ENCODE measurements around the gene SNX6. TPM values are rescaled to one million over a fixed set of nuclear protein-coding genes. Genes with fewer than 3 reads are reported as not detected.

SNX6 gene
- total and polyA plus RNA-seq, 9 of the 15 experiments (the other 6 are each of a cell fraction or from before 2014, with no cell fraction given) = 34.6 to 111 (median 57.5) TPM

DNA sequence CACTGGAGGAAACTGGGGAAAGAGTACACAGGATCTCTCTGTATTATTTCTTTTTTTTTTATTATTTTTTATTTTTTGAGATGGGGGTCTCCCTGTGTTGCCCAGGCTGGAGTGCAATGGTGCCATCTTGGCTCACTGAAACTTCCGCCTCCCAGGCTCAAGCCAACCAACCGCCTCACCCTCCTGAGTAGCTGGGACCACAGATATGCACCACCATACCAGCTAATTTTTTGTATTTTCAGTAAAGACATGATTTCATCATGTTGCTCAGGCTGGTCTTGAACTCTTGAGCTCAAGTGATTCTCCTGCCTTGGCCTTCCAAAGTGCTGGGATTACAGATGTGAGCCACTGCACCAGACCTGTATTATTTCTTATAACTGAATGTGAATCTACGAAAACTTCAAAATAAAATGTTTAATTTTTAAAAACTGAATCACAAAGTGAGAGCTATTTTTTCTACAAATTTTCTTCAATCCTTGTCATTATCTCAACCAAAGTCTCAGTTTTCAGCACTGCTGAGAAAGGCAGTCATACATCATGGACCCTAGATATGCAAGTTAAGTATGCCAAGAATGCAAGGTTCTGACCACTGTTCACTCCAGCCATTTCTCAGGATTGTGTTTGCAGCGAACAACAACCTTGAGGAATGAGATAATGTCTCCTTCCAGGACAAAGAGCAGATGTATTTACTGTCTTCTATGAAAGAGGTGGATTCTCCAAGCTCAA is 92.8 kb downstream of the SNX6 start:
- H3K27me3 ChIP-seq (ENCODE audit: control insufficient read depth in 2 of 2, insufficient read depth in 2 of 2, low read length in 2 of 2) = no peaks in the 10 kb centered on the region
- H4K20me1 ChIP-seq (replicated peaks; ENCODE audit: control insufficient read depth, insufficient read depth, low read length) = 0 out of 2 replicates have a peak, but pooled peaks cover 3% of the 10 kb centered on the region
- ChIA-PET POLR2A (interaction anchor here (0.6 to 1.3 kb wide), 3 partner anchors 9 to 170 kb away, joined by 3 read pairs; no protein-coding TSS in a partner anchor), CTCF (ENCODE audit: low intra/inter-chr PET ratio) (no interaction called here)
- BruUV-seq (replicated peaks) = no TSS peak
- in situ Hi-C loops (cut with MboI) = no loop called here
- peak overlapping the region in 1 of 2 experiments; percentile 95; a peak in 3 of 4 replicates for H3K9ac ChIP-seq (ENCODE audit: insufficient read depth in 1 of 2, low read depth in 2 of 2, low read length in 2 of 2)
- H3K79me2 ChIP-seq (ENCODE audit: control insufficient read depth, insufficient read depth, low read length) = peaks cover 26% of the 10 kb centered on the region
- WGBS (ENCODE audit: insufficient coverage, low coverage, missing lambda C conversion rate) = 81% methylated on average over 4 of the region's 4 CpGs
- peak overlapping the region; percentile 85 for H3K4me2 ChIP-seq (ENCODE audit: insufficient read depth, low read length)
- H2AFZ ChIP-seq (ENCODE audit: low read depth, low read length) = no peak overlapping the region
- no peaks in the 10 kb centered on the region for H3K9me3 ChIP-seq (replicated peaks; ENCODE audit: control insufficient read depth, insufficient read depth, low read depth, low read length)
- 0 out of 2 replicates have a peak overlapping the region, but pooled peaks have one; percentile 90 for H3K4me3 ChIP-seq
- peaks cover 22% of the 10 kb centered on the region; the same call in 2 of the 3 replicates for H3K36me3 ChIP-seq (ENCODE audit: control insufficient read depth, insufficient read depth, low read length)
- TF ChIP-seq ZNF354B (CRISPR knock-in tag; IDR thresholded peaks at IDR 0.05) (no peak), ZNF217 (CRISPR knock-in tag; IDR thresholded peaks at IDR 0.05) (no peak), CBX2 (IDR thresholded peaks at IDR 0.05; ENCODE audit: insufficient read depth, low read length, poor library complexity, severe bottlenecking) (no peak), PCBP1 (IDR thresholded peaks at IDR 0.05; ENCODE audit: low read depth, low read length, poor library complexity, severe bottlenecking) (no peak), NBN (IDR thresholded peaks at IDR 0.05; ENCODE audit: low read depth) (no peak), SIRT6 (IDR thresholded peaks at IDR 0.05; ENCODE audit: low read depth, low read length) (no peak), MAFG (tag; conservative IDR thresholded peaks at IDR 0.05) (no peak), TBP (optimal IDR thresholded peaks at IDR 0.05; ENCODE audit: low read depth, low read length) (no peak)
- TF ChIP-seq, protein P1, sequence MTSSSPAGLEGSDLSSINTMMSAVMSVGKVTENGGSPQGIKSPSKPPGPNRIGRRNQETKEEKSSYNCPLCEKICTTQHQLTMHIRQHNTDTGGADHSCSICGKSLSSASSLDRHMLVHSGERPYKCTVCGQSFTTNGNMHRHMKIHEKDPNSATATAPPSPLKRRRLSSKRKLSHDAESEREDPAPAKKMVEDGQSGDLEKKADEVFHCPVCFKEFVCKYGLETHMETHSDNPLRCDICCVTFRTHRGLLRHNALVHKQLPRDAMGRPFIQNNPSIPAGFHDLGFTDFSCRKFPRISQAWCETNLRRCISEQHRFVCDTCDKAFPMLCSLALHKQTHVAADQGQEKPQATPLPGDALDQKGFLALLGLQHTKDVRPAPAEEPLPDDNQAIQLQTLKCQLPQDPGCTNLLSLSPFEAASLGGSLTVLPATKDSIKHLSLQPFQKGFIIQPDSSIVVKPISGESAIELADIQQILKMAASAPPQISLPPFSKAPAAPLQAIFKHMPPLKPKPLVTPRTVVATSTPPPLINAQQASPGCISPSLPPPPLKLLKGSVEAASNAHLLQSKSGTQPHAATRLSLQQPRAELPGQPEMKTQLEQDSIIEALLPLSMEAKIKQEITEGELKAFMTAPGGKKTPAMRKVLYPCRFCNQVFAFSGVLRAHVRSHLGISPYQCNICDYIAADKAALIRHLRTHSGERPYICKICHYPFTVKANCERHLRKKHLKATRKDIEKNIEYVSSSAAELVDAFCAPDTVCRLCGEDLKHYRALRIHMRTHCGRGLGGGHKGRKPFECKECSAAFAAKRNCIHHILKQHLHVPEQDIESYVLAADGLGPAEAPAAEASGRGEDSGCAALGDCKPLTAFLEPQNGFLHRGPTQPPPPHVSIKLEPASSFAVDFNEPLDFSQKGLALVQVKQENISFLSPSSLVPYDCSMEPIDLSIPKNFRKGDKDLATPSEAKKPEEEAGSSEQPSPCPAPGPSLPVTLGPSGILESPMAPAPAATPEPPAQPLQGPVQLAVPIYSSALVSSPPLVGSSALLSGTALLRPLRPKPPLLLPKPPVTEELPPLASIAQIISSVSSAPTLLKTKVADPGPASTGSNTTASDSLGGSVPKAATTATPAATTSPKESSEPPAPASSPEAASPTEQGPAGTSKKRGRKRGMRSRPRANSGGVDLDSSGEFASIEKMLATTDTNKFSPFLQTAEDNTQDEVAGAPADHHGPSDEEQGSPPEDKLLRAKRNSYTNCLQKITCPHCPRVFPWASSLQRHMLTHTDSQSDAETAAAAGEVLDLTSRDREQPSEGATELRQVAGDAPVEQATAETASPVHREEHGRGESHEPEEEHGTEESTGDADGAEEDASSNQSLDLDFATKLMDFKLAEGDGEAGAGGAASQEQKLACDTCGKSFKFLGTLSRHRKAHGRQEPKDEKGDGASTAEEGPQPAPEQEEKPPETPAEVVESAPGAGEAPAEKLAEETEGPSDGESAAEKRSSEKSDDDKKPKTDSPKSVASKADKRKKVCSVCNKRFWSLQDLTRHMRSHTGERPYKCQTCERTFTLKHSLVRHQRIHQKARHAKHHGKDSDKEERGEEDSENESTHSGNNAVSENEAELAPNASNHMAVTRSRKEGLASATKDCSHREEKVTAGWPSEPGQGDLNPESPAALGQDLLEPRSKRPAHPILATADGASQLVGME (CRISPR knock-in tag; IDR thresholded peaks at IDR 0.05) = no peak
- TF ChIP-seq, protein P2, sequence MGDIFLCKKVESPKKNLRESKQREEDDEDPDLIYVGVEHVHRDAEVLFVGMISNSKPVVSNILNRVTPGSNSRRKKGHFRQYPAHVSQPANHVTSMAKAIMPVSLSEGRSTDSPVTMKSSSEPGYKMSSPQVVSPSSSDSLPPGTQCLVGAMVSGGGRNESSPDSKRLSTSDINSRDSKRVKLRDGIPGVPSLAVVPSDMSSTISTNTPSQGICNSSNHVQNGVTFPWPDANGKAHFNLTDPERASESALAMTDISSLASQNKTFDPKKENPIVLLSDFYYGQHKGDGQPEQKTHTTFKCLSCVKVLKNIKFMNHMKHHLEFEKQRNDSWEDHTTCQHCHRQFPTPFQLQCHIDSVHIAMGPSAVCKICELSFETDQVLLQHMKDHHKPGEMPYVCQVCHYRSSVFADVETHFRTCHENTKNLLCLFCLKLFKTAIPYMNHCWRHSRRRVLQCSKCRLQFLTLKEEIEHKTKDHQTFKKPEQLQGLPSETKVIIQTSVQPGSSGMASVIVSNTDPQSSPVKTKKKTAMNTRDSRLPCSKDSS (IDR thresholded peaks at IDR 0.05; ENCODE audit: low read depth, partially characterized antibody) = no peak
- no peaks in the 10 kb centered on the region for H3K9me1 ChIP-seq (ENCODE audit: control insufficient read depth, insufficient read depth, low read length)
- no peak for FAIRE-seq
- H3K4me1 ChIP-seq (replicated peaks in 1 of 2; ENCODE audit: control insufficient read depth in 2 of 2, insufficient read depth in 2 of 2, low read length in 2 of 2) = peaks cover 0 to 7% of the 10 kb centered on the region in 2 experiments; a peak in 2 of 5 replicates
- H3K27ac ChIP-seq (ENCODE audit: extremely low read depth, low read depth, low read length) = no peak overlapping the region
- no peak for ATAC-seq
- intact Hi-C loops (cut with micrococcal nuclease) = loop anchor here (5.0 kb wide), 2 partner anchors 75 to 170 kb away; partner anchors contain the start of gene SPTSSA
- DNase-seq (ENCODE audit: extremely low read depth in 1 of 4, low spot score in 3 of 4) = no peak

All from K562 (cell line).